ENCODE data around the gene OXLD1.

OXLD1 gene

DNA sequence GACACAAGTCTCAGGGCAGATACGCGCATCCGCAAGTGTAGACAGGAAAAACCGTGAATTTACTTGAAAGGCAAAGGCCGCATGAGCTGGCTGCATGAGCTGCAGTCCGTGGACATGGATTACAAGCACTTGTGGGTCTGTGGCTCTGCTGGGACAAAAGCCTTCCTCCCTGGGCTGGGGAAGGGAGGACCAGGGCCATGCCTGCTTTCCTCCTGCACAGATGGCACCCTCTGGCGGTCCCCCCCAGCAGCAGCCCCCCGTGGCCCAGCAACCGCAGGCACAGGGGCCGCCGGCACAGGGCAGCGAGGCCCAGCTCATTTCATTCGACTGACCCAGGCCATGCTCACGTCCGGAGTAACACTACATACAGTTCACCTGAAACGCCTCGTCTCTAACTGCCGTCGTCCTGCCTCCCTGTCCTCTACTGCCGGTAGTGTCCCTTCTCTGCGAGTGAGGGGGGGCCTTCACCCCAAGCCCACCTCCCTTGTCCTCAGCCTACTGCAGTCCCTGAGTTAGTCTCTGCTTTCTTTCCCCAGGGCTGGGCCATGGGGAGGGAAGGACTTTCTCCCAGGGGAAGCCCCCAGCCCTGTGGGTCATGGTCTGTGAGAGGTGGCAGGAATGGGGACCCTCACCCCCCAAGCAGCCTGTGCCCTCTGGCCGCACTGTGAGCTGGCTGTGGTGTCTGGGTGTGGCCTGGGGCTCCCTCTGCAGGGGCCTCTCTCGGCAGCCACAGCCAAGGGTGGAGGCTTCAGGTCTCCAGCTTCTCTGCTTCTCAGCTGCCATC, 35.1 kb upstream of the OXLD1 start:
- DNase-seq (ENCODE audit: low spot score), result peak; percentile 54

DNA sequence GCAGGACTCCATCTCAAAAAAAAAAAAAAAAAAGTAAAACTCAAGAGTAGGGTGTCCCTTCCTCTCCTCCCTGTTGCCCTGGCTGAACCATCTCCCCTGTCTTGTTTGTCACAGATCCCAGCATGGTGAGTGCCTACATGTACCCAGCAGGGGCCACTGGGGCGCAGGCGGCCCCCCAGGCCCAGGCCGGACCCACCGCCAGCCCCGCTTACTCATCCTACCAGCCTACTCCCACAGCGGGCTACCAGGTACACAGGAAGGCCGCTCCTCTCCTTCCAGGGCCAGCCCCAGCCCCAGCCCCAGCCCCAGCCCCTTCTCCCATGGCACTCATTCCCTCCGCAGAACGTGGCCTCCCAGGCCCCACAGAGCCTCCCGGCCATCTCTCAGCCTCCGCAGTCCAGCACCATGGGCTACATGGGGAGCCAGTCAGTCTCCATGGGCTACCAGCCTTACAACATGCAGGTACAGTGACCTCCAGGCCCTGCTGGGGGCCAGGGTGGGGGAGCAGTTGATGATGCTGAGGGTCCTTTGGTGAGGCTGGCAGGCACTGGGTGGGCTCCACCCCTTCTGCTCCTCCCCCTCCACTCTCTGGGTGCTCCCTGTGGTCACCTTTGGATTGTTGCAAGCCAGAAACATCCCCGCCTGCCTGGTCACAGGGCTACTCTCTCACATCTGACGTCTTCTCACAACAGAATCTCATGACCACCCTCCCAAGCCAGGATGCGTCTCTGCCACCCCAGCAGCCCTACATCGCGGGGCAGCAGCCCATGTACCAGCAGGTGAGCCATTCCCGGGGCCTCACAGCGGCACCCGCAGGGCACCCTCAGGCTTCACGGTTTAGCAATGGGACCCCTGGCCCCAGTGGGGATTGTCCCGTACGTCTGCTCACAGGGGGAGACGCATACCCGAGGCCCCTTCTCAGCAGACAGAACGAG, 34.2 kb upstream of the OXLD1 start:
- no peak for DNase-seq (ENCODE audit: low spot score)

GRCh38 chr17:81697261-81698044, 31.0 kb upstream of the OXLD1 start:
- no peak for DNase-seq (ENCODE audit: low spot score)

DNA sequence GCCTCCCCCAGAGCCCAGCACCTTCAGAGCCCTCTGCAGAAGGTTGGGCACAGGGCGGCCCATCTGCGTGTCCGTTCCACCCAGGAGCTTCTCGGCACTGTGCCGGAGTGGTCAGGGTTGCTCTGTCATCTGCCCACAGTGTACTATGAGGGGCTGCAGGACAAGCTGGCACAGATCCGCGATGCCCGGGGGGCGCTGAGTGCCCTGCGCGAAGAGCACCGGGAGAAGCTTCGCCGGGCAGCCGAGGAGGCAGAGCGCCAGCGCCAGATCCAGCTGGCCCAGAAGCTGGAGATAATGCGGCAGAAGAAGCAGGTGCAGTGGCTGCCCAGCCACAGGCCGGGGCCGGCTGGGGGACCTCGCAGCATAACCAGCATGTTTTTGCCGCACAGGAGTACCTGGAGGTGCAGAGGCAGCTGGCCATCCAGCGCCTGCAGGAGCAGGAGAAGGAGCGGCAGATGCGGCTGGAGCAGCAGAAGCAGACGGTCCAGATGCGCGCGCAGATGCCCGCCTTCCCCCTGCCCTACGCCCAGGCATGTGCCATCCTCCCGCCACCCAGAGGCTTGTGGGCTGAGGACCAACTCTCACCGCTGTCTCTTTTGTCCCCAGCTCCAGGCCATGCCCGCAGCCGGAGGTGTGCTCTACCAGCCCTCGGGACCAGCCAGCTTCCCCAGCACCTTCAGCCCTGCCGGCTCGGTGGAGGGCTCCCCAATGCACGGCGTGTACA, 30.0 kb upstream of the OXLD1 start:
- DNase-seq (ENCODE audit: low spot score), result no peak

GRCh38 chr17:81695801-81696200, 29.4 kb upstream of the OXLD1 start:
- DNase-seq (ENCODE audit: low spot score), result no peak

DNA sequence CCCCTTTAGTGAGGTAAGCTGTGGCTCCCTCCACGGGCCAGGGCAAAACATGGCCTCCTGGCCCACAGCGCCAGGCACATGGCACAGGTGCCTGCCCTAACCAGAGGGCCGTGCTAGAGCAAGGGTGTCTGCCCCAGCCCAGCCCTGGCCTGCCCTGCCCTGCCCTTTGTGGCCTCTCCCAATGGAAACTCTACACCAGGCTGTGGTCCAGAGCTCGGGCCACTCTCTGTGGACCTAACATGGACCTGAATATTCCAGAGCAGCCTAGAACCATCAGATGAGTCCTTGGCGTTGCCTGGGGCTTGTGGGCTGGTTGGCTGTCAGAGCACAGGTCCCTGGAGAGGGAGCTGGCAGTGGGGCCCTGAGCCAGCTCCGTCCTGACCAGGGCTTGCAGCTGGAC, 28.8 kb upstream of the OXLD1 start:
- DNase-seq (ENCODE audit: low spot score), result no peak

- no peak for DNase-seq (ENCODE audit: low spot score)
These were observed 28.4 kb upstream of the OXLD1 start for GRCh38 chr17:81694810-81695209.

- DNase-seq (ENCODE audit: low spot score), result no peak
These were observed 27.3 kb upstream of the OXLD1 start for GRCh38 chr17:81693509-81694210.

DNA sequence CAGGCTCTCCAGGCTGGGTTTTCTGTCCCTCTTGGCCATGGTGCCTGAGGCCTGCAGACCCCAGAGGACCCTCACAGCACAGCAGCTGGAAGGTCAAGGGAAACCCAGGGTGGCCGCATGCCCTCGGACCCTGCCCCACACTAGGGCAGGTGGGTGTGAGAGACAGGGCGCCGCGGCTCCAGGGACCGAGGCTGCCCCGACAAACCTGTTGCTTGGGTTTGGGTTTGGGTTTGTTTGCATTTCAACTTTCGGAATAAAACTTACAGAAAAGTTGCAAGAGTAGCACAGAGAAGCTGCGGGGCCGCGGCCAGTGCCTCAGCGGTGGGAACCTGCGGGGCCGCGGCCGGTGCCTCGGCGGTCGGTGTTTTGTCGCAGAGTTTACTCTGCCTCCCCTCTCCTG, 25.2 kb upstream of the OXLD1 start:
- DNase-seq (ENCODE audit: low spot score), result no peak

- DNase-seq (ENCODE audit: low spot score), result no peak
These were observed 24.8 kb upstream of the OXLD1 start for GRCh38 chr17:81691196-81691595.

DNA sequence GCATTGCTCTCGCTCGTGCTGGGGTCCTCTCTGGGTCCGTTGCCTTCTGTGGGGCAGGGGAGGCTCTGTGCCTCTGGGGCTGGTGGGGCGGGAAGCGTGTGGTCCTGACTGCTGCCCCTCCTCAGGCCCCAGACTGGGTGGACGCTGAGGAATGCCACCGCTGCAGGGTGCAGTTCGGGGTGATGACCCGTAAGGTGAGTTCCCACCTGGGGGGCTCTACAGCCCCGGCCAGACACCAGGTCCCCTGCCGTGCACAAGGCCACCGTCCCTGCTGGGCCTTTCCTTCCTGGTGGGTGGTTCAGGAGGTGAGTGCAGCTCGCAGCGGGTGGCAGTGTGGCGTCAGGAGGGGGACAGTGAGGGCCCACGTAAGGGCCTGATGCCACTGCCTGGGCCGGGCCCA, 24.1 kb upstream of the OXLD1 start:
- DNase-seq (ENCODE audit: low spot score), result no peak

GRCh38 chr17:81690066-81690465, 23.7 kb upstream of the OXLD1 start:
- no peak for DNase-seq (ENCODE audit: low spot score)

- no peak for DNase-seq (ENCODE audit: low spot score)
These were observed 22.2 kb upstream of the OXLD1 start for GRCh38 chr17:81688616-81689015.

- DNase-seq (ENCODE audit: low spot score), result no peak
These were observed 21.6 kb upstream of the OXLD1 start for GRCh38 chr17:81687770-81688541.

GRCh38 chr17:81686614-81687013, 20.2 kb upstream of the OXLD1 start:
- no peak for DNase-seq (ENCODE audit: low spot score)

DNA sequence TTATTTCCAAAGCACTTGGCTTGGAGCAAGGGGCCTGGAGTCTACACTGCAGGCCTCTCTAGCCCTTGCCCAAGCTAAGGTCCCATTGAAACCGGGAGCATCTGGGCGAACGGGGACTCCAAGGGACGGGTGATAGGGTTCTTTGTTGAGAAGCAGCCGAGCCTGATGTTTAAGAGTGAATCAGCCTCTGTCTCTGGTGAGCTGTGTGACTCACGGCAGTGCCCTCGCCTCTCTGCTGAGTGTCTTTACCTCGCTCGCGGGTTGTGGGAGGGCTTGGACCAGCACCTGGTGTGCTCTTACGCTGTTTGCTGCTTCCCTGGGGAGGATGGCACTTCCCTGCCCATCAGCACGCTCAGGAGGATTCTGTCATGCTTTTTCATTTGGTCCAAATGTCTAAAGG, 18.7 kb upstream of the OXLD1 start:
- DNase-seq (ENCODE audit: low spot score), result peak; percentile 91

DNA sequence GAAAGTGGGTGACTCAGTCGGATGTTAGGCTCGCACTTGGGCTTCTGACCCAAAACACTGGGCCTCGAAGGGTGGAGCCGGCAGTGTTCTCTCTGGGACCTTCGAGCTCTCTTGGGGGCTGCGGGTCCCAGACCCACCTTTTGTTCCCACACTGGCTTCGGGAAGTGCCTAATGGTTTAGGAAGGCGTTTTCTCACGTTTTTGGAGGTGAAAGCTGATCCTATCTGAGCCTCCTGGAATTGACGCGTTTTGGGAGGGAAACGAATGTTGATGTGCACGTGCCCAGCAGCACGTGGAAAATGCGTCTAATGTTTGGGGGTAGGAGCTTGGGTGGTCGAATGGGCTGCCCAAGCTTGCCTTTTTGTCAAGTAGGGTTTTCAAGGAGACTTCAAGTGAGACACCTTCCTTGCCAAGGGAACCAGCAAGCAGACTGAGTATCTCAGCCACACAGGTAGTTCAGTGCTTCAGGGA, 18.1 kb upstream of the OXLD1 start:
- DNase-seq (ENCODE audit: low spot score), result no peak

DNA sequence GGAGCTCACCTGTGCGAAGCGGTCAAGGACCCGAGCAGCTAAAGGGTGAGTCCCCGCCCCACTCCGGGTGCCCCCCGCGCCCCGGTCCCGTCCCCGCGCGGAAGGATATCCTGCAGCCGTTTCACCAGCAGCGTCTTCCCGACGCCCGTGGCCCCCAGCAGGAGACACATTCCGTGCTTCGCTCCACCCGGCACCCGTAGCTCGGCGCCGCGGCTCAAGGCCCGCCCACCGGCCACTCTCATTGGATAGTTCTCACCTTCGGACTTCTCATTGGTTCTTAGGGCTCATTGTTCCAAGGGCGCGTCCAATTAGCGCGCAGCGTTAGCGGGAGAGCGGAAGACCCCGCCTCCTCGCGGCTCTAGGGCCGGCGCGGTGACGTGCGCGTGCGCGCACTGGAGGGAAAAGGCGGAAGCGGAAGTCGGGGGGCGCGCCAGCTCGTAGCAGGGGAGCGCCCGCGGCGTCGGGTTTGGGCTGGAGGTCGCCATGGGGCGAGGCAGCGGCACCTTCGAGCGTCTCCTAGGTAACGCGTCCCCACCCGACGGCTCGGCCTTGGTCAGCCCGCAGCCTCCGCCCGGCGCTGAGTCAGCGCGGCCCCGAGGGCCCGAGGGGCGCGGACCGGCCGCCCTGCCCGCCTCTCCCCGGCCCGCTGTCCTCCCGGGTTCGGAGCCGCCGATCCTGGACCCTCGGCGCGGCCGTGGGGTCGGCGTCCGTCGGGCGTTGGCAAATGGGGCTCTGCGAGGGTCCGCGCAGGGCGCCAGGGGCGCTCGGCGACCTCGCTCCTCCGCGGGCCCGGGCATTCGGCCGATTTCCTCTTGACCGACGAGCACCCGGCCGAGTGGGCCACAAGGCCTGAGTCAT, 17.4 kb upstream of the OXLD1 start, which contains the start of the genes ARL16 and HGS:
TSS of gene ARL16 (minus strand) at position 214 of the 858 bp plus-strand sequence. CDS start at position 170, 44 bp downstream.
TSS of gene HGS (plus strand) at position 428 of the 858 bp plus-strand sequence. CDS start at position 484, 56 bp downstream.
- peak; percentile 98 for DNase-seq (ENCODE audit: low spot score)

- DNase-seq (ENCODE audit: low spot score), result no peak
These were observed 16.8 kb upstream of the OXLD1 start for GRCh38 chr17:81683208-81683583.

Measured in RKO (cell line).